OCI-LY1 (cell line): ENCODE measurements around the gene PDZRN3.

Source experiments
- H2AFZ ChIP-seq: fragments of 200-600 bp; sonication (generic), shearing (Covaris generic); 2 replicates; pipeline ENCODE4 v1.6.0; 2014; ENCODE audit warnings: antibody characterized with exemption, mild to moderate bottlenecking, low read length
- H3F3A ChIP-seq: fragments of 200-600 bp; sonication (generic), shearing (Covaris generic); 2 replicates; pipeline ENCODE4 v1.6.0; 2014; ENCODE audit warnings: mild to moderate bottlenecking, antibody characterized with exemption, low read length, moderate library complexity; ENCODE audit not compliant: insufficient read depth
- H3K27ac ChIP-seq: fragments of 200-600 bp; sonication (generic); 2 replicates; pipeline ENCODE4 v1.5.1; 2014; ENCODE audit warnings: low read length, mixed run types, mild to moderate bottlenecking, low read depth; ENCODE audit not compliant: poor library complexity, severe bottlenecking
- H3K27me3 ChIP-seq: fragments of 200-600 bp; sonication (generic); 2 replicates; pipeline ENCODE4 v1.6.0; 2014; ENCODE audit warnings: antibody characterized with exemption, mild to moderate bottlenecking, low read length, moderate library complexity; ENCODE audit not compliant: insufficient read depth
- H3K36me3 ChIP-seq: fragments of 200-600 bp; sonication (generic); 2 replicates; pipeline ENCODE4 v1.6.1; 2014; ENCODE audit warnings: mild to moderate bottlenecking, antibody characterized with exemption, low read length, moderate library complexity, mixed read lengths; ENCODE audit not compliant: insufficient read depth
- H3K4me1 ChIP-seq: fragments of 200-600 bp; sonication (generic); 2 replicates; pipeline ENCODE4 v1.5.1; 2014; ENCODE audit warnings: mild to moderate bottlenecking, low read length, moderate library complexity; ENCODE audit not compliant: insufficient read depth, severe bottlenecking
- H3K4me2 ChIP-seq: fragments of 200-600 bp; sonication (generic), shearing (Covaris generic); 2 replicates; pipeline ENCODE4 v1.6.1; 2014; ENCODE audit warnings: low read length
- H3K4me3 ChIP-seq: fragments of 200-600 bp; sonication (generic); 2 replicates; pipeline ENCODE4 v1.5.1; 2014; ENCODE audit warnings: low read length, low read depth, mild to moderate bottlenecking, mixed read lengths; ENCODE audit not compliant: poor library complexity, severe bottlenecking
- H3K79me2 ChIP-seq: fragments of 200-600 bp; shearing (Covaris generic); 2 replicates; pipeline ENCODE4 v1.6.1; 2016; ENCODE audit warnings: mixed run types, low read length, mixed read lengths; ENCODE audit not compliant: insufficient read depth
- H3K9ac ChIP-seq: fragments of 200-600 bp; sonication (generic), shearing (Covaris generic); 2 replicates; pipeline ENCODE4 v1.6.1; 2014; ENCODE audit warnings: mild to moderate bottlenecking, low read length, mixed read lengths
- H3K9me2 ChIP-seq: fragments of 200-600 bp; sonication (generic), shearing (Covaris generic); 2 replicates; pipeline ENCODE4 v1.6.1; 2014; ENCODE audit warnings: low read depth, mild to moderate bottlenecking, low read length, mixed read lengths
- H3K9me3 ChIP-seq: fragments of 200-600 bp; shearing (Covaris generic); 2 replicates; pipeline ENCODE4 v1.6.1; 2014; ENCODE audit warnings: low read length, mixed read lengths
- H4K20me1 ChIP-seq: fragments of 200-600 bp; sonication (generic), shearing (Covaris generic); 2 replicates; pipeline ENCODE4 v1.6.0; 2016; ENCODE audit warnings: mild to moderate bottlenecking, low read length; ENCODE audit not compliant: insufficient read depth
- EZH2 ChIP-seq: fragments of 200-600 bp; sonication (generic), shearing (Covaris generic); IDR thresholded peaks from 2 replicates; pipeline ENCODE4 v1.8.0; 2017; ENCODE audit warnings: borderline replicate concordance, mixed run types, mild to moderate bottlenecking, antibody characterized with exemption, low read length, moderate library complexity, mixed read lengths
- TF ChIP-seq, protein P1 (sequence below): fragments of 200-600 bp; sonication (generic), shearing (Covaris generic); IDR thresholded peaks from 2 replicates; pipeline ENCODE4 v1.5.1; 2017; ENCODE audit warnings: mild to moderate bottlenecking, antibody characterized with exemption, low read length, moderate library complexity, mixed read lengths

The PDZRN3 gene

DNA sequence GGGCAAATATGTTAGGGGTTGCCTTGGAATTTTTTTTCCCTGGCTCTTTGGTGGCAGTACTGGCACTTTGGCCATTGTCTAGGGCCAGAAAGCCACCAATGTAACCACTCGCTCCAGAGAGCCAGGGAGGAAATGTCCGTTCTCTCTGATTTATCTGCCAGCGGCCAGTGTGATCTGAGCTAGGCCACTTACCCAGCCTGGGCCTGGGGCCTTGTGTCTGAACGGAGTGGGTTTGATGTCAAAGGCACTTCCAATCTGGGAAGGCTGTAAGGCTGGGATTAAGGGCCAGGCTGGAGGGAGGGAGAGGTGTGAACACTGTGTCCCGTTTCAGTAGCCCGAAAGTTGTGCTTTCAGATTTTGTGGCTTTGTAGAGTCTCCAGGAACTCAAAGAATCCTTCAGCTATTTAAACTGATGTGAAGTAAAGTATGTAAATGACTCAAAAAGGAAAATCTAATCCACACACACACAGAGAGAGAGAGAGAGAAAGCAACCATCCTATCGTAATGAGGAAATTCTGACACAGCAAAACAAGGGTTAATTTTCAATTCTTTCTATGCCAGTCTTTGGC lies 271.0 kb downstream of the PDZRN3 start:
- Histone ChIP-seq H3K36me3 (no peaks in the 10 kb centered on the region), H3F3A (no peaks in the 10 kb centered on the region), H4K20me1 (no peaks in the 10 kb centered on the region), H2AFZ (no peak overlapping the region), H3K27ac (no peak overlapping the region), H3K4me2 (no peak overlapping the region), H3K9ac (no peak overlapping the region), H3K4me1 (no peaks in the 10 kb centered on the region), H3K79me2 (no peaks in the 10 kb centered on the region), H3K4me3 (no peak overlapping the region), H3K9me3 (no peaks in the 10 kb centered on the region), H3K9me2 (no peaks in the 10 kb centered on the region), H3K27me3 (no peaks in the 10 kb centered on the region)
- TF ChIP-seq, protein P1, sequence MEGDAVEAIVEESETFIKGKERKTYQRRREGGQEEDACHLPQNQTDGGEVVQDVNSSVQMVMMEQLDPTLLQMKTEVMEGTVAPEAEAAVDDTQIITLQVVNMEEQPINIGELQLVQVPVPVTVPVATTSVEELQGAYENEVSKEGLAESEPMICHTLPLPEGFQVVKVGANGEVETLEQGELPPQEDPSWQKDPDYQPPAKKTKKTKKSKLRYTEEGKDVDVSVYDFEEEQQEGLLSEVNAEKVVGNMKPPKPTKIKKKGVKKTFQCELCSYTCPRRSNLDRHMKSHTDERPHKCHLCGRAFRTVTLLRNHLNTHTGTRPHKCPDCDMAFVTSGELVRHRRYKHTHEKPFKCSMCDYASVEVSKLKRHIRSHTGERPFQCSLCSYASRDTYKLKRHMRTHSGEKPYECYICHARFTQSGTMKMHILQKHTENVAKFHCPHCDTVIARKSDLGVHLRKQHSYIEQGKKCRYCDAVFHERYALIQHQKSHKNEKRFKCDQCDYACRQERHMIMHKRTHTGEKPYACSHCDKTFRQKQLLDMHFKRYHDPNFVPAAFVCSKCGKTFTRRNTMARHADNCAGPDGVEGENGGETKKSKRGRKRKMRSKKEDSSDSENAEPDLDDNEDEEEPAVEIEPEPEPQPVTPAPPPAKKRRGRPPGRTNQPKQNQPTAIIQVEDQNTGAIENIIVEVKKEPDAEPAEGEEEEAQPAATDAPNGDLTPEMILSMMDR = no peak
- TF ChIP-seq EZH2 = no peak

DNA sequence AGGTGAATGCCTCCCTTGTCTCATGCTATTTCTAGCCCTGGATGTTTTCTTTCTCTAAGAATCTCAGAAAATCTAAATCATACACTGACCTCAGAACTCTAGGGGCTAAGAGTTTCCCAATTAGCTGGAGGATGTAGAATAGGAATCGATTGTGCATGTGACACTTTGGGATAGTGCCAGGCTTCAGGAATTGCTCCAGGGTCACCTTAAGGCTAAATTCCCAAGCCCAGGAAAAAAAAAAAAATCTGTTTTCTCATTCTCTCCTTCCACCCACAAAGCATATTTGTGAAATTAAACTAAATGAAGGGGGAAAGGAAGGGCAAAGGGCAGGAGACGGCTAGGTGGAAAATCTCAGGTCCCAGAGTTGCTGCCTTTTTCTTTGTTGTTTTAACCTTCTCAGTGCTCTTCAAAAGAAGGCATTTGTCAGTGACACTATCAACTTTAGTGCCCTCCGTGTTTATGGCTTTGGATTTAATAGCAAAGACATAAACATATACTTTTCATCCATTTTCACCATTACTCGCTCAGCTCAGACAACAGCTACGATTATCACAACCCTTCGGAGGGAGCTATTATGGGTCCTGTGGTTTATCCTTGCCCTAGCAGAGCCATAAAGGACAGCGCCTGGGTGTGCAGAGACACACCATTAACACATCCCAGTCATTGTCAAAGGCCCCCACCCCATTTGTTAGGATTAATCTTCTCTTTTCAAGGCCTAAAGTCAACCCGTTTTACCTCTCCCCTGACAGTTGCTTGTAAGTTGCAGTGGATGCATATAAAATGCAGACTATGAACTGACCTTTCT lies 271.7 kb downstream of the PDZRN3 start:
- TF ChIP-seq, protein P1 = no peak
- TF ChIP-seq EZH2 = no peak
- Histone ChIP-seq H3K4me2 (no peak overlapping the region), H3K27ac (no peak overlapping the region), H3K9me2 (no peaks in the 10 kb centered on the region), H3K4me3 (no peak overlapping the region), H2AFZ (no peak overlapping the region), H4K20me1 (no peaks in the 10 kb centered on the region), H3K79me2 (no peaks in the 10 kb centered on the region), H3K27me3 (no peaks in the 10 kb centered on the region), H3K9me3 (no peaks in the 10 kb centered on the region), H3K4me1 (no peaks in the 10 kb centered on the region), H3F3A (no peaks in the 10 kb centered on the region), H3K36me3 (no peaks in the 10 kb centered on the region), H3K9ac (no peak overlapping the region)

DNA sequence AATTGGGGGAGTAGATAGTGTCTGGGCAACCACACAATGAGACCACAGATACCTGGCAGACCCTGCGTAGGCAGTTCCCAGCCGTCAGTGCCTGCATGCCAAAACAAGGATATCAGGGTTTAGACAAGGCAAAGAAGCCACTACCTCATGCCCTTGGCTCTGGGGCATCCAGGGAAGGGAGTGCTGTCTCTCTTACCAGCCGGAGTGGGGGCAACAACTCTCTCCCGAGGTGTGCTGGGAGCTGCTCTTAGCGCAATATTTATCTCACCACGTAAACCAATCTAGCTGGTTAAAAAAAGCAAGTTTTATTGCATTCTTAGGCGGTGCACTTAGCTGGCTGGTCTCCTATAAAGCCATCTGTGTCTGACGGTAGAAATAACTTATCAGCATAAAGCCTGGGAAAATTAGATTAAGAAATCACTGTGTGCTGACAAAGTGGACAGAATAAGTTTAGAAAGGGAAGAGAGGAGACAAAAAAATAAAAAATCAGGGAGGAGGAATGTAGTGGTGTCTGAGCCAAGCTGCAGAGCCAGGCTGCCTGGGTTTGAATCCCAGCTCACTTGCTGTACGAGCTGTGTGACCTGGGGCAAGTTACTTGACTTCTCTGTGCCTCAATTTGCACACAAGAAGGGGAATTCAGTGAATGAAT lies 273.2 kb downstream of the PDZRN3 start:
- Histone ChIP-seq H3K79me2 (no peaks in the 10 kb centered on the region), H3K27me3 (no peaks in the 10 kb centered on the region), H4K20me1 (no peaks in the 10 kb centered on the region), H3K4me3 (no peak overlapping the region), H3F3A (no peaks in the 10 kb centered on the region), H3K9ac (no peak overlapping the region), H3K9me3 (no peaks in the 10 kb centered on the region), H3K9me2 (no peaks in the 10 kb centered on the region), H2AFZ (no peak overlapping the region), H3K4me2 (no peak overlapping the region), H3K36me3 (no peaks in the 10 kb centered on the region), H3K4me1 (no peaks in the 10 kb centered on the region), H3K27ac (no peak overlapping the region)
- TF ChIP-seq, protein P1 = no peak
- TF ChIP-seq EZH2 = no peak
